ENCODE data around the gene TRIL.

DNA sequence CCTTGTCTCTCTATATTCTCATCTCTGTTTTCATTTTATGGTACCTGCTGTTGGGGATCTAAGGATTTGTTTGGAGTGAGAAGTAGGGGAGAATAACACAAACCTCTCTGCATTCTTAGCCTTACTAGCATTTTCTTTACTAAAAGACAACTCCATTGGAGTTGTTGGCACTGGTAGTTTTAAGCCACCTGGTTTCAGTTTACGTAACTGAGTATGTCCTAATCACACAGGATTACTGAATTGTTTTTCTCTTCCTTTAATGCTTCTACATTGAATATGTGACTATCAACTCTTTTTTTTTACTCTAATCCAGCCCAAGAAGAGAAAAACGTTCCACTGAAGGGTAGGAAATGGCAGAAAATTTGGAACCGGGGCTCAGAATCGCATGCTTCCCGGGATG, 30.0 kb upstream of the TRIL start:
- no peak for TF ChIP-seq CTCF (IDR thresholded peaks at IDR 0.05; ENCODE audit: extremely low read depth in 1 of 2, insufficient read depth in 1 of 2, low read depth in 1 of 2, low read length in 2 of 2)
- no peak for TF ChIP-seq POLR2AphosphoS5 (IDR thresholded peaks at IDR 0.05; ENCODE audit: insufficient read depth, low read depth, low read length)
- TF ChIP-seq, protein P1, sequence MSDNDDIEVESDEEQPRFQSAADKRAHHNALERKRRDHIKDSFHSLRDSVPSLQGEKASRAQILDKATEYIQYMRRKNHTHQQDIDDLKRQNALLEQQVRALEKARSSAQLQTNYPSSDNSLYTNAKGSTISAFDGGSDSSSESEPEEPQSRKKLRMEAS (IDR thresholded peaks at IDR 0.05; ENCODE audit: insufficient read depth, insufficient read length) = no peak
- no peak for TF ChIP-seq POLR2A (IDR thresholded peaks at IDR 0.05; ENCODE audit: low read depth, low read length)
- TF ChIP-seq EZH2 (IDR thresholded peaks at IDR 0.05; ENCODE audit: borderline replicate concordance, low read depth, low read length, severe bottlenecking) = no peak
- no peak for TF ChIP-seq JUN (IDR thresholded peaks at IDR 0.05; ENCODE audit: borderline replicate concordance, insufficient read depth, insufficient read length, low read depth)
- no peak for TF ChIP-seq GATA2 (IDR thresholded peaks at IDR 0.05; ENCODE audit: insufficient read depth, insufficient read length, low read depth, low read length)

Data from endothelial cell of umbilical vein (primary cell).